Measurements from ENCODE around the gene NDUFS7. TPM values are rescaled to one million over a fixed set of nuclear protein-coding genes. Genes with fewer than 3 reads are reported as not detected.

Gene NDUFS7
- total and polyA plus RNA-seq, 9 of the 15 experiments (the other 6 are each of a cell fraction or from before 2014, with no cell fraction given) = 6.0 to 271 (median 60.6) TPM

- TF ChIP-seq CTCF (IDR thresholded peaks at IDR 0.05 in 2 of 3, conservative IDR thresholded peaks at IDR 0.05 in 1 of 3; ENCODE audit: insufficient read depth in 2 of 3, low read depth in 1 of 3, low read length in 3 of 3) (peak; percentile 34 to 49 (median 47); a peak in 4 of 6 replicates), ZSCAN32 (CRISPR knock-in tag; IDR thresholded peaks at IDR 0.05) (no peak), PYGO2 (tag; IDR thresholded peaks at IDR 0.05) (no peak), ZNF586 (CRISPR knock-in tag; conservative IDR thresholded peaks at IDR 0.05) (no peak), ZNF830 (CRISPR knock-in tag; IDR thresholded peaks at IDR 0.05) (0 out of 2 replicates have a peak, but pooled peaks have one; percentile 48), TSHZ1 (CRISPR knock-in tag; IDR thresholded peaks at IDR 0.05) (no peak), POLR2A (conservative IDR thresholded peaks at IDR 0.05) (peak; percentile 82), ZNF239 (CRISPR knock-in tag; IDR thresholded peaks at IDR 0.05) (0 out of 2 replicates have a peak, but pooled peaks have one; percentile 48), ZBED1 (IDR thresholded peaks at IDR 0.05) (no peak; the same call in none of the 2 replicates), FOXP4 (CRISPR knock-in tag; IDR thresholded peaks at IDR 0.05; ENCODE audit: borderline replicate concordance) (peak; percentile 82; the same call in 1 of the 2 replicates), KDM5B (IDR thresholded peaks at IDR 0.05; ENCODE audit: insufficient replicate concordance, low read depth, low read length) (peak; percentile 81), ZNF232 (CRISPR knock-in tag; IDR thresholded peaks at IDR 0.05) (peak; percentile 91; the same call in 1 of the 2 replicates), CXXC5 (CRISPR knock-in tag; IDR thresholded peaks at IDR 0.05) (peak; percentile 98), ADNP (tag; IDR thresholded peaks at IDR 0.05) (peak; percentile 100), E4F1 (CRISPR knock-in tag; IDR thresholded peaks at IDR 0.05; ENCODE audit: borderline replicate concordance) (no peak), THRAP3 (IDR thresholded peaks at IDR 0.05; ENCODE audit: borderline replicate concordance) (peak; percentile 69; the same call in 1 of the 2 replicates)
These were observed at the start of gene NDUFS7 (continued) for GRCh38 chr19:1383312-1384084.
